HepG2 (cell line): ENCODE measurements around the gene MLC1.

Source experiments
- CTCF ChIP-seq: sonication (generic); formaldehyde crosslinking; IDR thresholded peaks from 2 replicates; pipeline ENCODE4 v1.5.0; 2020; ENCODE audit warnings: mild to moderate bottlenecking, missing genetic modification reagents, moderate library complexity
- HNF4G ChIP-seq, 2 experiments: sonication (generic) in 1 of 2; formaldehyde crosslinking in 1 of 2; IDR thresholded peaks; 2 replicates each; pipeline versions ENCODE4 v1.4.0 to v1.6.1; 2011 to 2020; ENCODE audit warnings: borderline replicate concordance in 2 of 2, low read depth in 2 of 2, mild to moderate bottlenecking in 2 of 2, low read length in 1 of 2, missing genetic modification reagents in 1 of 2, moderate library complexity in 1 of 2
- SRF ChIP-seq: IDR thresholded peaks from 2 replicates; pipeline ENCODE4 v1.6.1; 2011; ENCODE audit warnings: mild to moderate bottlenecking, low read depth, low read length, moderate library complexity
- TAF1 ChIP-seq: sonication (generic); formaldehyde crosslinking; IDR thresholded peaks from 2 replicates; pipeline ENCODE4 v1.4.0; 2020; ENCODE audit warnings: missing genetic modification reagents
- USF2 ChIP-seq, 2 experiments: sonication (generic) in 1 of 2; formaldehyde crosslinking in 1 of 2; IDR thresholded peaks; 2 replicates each; pipeline versions ENCODE4 v1.5.1 to v1.6.1; 2011 to 2020; ENCODE audit warnings: borderline replicate concordance in 1 of 2, low read depth in 1 of 2, low read length in 1 of 2, mild to moderate bottlenecking in 1 of 2, missing genetic modification reagents in 1 of 2, moderate library complexity in 1 of 2
- ZBTB37 ChIP-seq: sonication (generic); formaldehyde crosslinking; IDR thresholded peaks from 2 replicates; pipeline ENCODE4 v1.4.0; 2020; ENCODE audit warnings: mild to moderate bottlenecking, missing genetic modification reagents
- ZFP37 ChIP-seq: sonication (generic); formaldehyde crosslinking; IDR thresholded peaks from 2 replicates; pipeline ENCODE4 v1.4.0; 2020; ENCODE audit warnings: missing genetic modification reagents, borderline replicate concordance
- ZNF468 ChIP-seq: sonication (generic); formaldehyde crosslinking; IDR thresholded peaks from 2 replicates; pipeline ENCODE4 v1.8.0; 2022; ENCODE audit warnings: mild to moderate bottlenecking, moderate library complexity, missing genetic modification reagents
- ZNF510 ChIP-seq: sonication (generic); formaldehyde crosslinking; IDR thresholded peaks from 2 replicates; pipeline ENCODE4 v1.4.0; 2020; ENCODE audit warnings: low read depth, mild to moderate bottlenecking, missing genetic modification reagents

- TF ChIP-seq USF2 (IDR thresholded peaks at IDR 0.05; ENCODE audit: low read depth, low read length) (no peak), USF2 (CRISPR knock-in tag; IDR thresholded peaks at IDR 0.05; ENCODE audit: borderline replicate concordance) (no peak), HNF4G (IDR thresholded peaks at IDR 0.05; ENCODE audit: borderline replicate concordance, low read depth, low read length) (no peak), HNF4G (CRISPR knock-in tag; IDR thresholded peaks at IDR 0.05; ENCODE audit: borderline replicate concordance, low read depth) (no peak), ZNF510 (no peak), SRF (no peak), ZNF468 (no peak), TAF1 (CRISPR knock-in tag) (no peak), CTCF (no peak), ZBTB37 (CRISPR knock-in tag) (no peak), ZFP37 (CRISPR knock-in tag) (no peak)
Measured at GRCh38 chr22:50022171-50022819, 62.9 kb downstream of the MLC1 start.
